HepG2 (cell line): ENCODE results near the gene ABHD12. TPM values are rescaled to one million over a fixed set of nuclear protein-coding genes. Genes with fewer than 3 reads are reported as not detected.

Experiments used
- ARNT ChIP-seq: fragments of 450-650 bp; IDR thresholded peaks from 2 replicates; pipeline ENCODE4 v1.6.1; 2017
- ATAD3A ChIP-seq: sonication (generic); formaldehyde crosslinking; IDR thresholded peaks from 2 replicates; pipeline ENCODE4 v1.4.0; 2020; ENCODE audit warnings: missing genetic modification reagents
- CSRNP1 ChIP-seq: sonication (generic); formaldehyde crosslinking; IDR thresholded peaks from 2 replicates; pipeline ENCODE4 v1.8.1; 2023; ENCODE audit warnings: mild to moderate bottlenecking, missing genetic modification reagents
- FOSL1 ChIP-seq: sonication (generic); formaldehyde crosslinking; IDR thresholded peaks from 2 replicates; pipeline ENCODE4 v1.9.0; 2021; ENCODE audit warnings: missing genetic modification reagents, borderline replicate concordance
- FOXO1 ChIP-seq: sonication (generic); formaldehyde crosslinking; IDR thresholded peaks from 2 replicates; pipeline ENCODE4 v1.4.0; 2020; ENCODE audit warnings: missing genetic modification reagents
- GLI4 ChIP-seq: sonication (generic); formaldehyde crosslinking; IDR thresholded peaks from 2 replicates; pipeline ENCODE4 v1.5.1; 2020; ENCODE audit warnings: missing genetic modification reagents, mild to moderate bottlenecking, moderate library complexity, borderline replicate concordance
- MTA3 ChIP-seq: sonication (generic); formaldehyde crosslinking; IDR thresholded peaks from 2 replicates; pipeline ENCODE4 v1.4.0; 2020; ENCODE audit warnings: missing genetic modification reagents
- NR2F1 ChIP-seq, 2 experiments: fragments of 450-650 bp in 1 of 2; formaldehyde crosslinking in 1 of 2; IDR thresholded peaks; 2 replicates each; pipeline versions ENCODE4 v1.5.0 to v1.6.1; 2016 to 2020; ENCODE audit warnings: mild to moderate bottlenecking in 1 of 2, missing compliant biosample characterization in 1 of 2, missing genetic modification reagents in 1 of 2, moderate library complexity in 1 of 2
- PHF21A ChIP-seq: sonication (generic); formaldehyde crosslinking; IDR thresholded peaks from 2 replicates; pipeline ENCODE4 v1.5.0; 2020; ENCODE audit warnings: mild to moderate bottlenecking, missing genetic modification reagents
- RFX3 ChIP-seq: IDR thresholded peaks from 2 replicates; pipeline ENCODE4 v1.6.1; 2016; ENCODE audit warnings: missing biosample characterization, missing genetic modification reagents
- ZNF234 ChIP-seq: sonication (generic); formaldehyde crosslinking; conservative IDR thresholded peaks from 2 replicates; pipeline ENCODE4 v1.5.1; 2020; ENCODE audit warnings: mild to moderate bottlenecking, missing genetic modification reagents
- ZNF235 ChIP-seq: sonication (generic); formaldehyde crosslinking; IDR thresholded peaks from 2 replicates; pipeline ENCODE4 v1.8.1; 2023; ENCODE audit warnings: mild to moderate bottlenecking, missing genetic modification reagents, borderline replicate concordance
- ZNF33A ChIP-seq: sonication (generic); formaldehyde crosslinking; IDR thresholded peaks from 2 replicates; pipeline ENCODE4 v1.5.1; 2020; ENCODE audit warnings: missing genetic modification reagents, mild to moderate bottlenecking, moderate library complexity, borderline replicate concordance
- ZNF580 ChIP-seq: IDR thresholded peaks from 2 replicates; pipeline ENCODE4 v1.6.1; 2016; ENCODE audit warnings: low read depth, borderline replicate concordance
- ZSCAN29 ChIP-seq: sonication (generic); formaldehyde crosslinking; conservative IDR thresholded peaks from 2 replicates; pipeline ENCODE4 v1.4.0; 2020; ENCODE audit warnings: mild to moderate bottlenecking, missing genetic modification reagents
- polyA plus RNA-seq, 8 experiments: library from polyadenylated mRNA; depleted of rRNA in 3 of 8; stranded (reverse) in 7 of 8; unstranded in 1 of 8; fragments of >200 nt; fragmentation: Illumina TruSeq in 4 of 8; extraction: Trizol in 4 of 8; gene quantifications; 2 replicates each; pipeline versions ENCODE4 v1.2.1 to v1.2.3, GENCODE V29; 2011 to 2016; ENCODE audit warnings: low read depth in 4 of 8, missing spikeins in 1 of 8, mixed read lengths in 1 of 8; ENCODE audit not compliant: insufficient read depth in 1 of 8
- total RNA-seq, 5 experiments: library from RNA; depleted of rRNA; stranded (reverse); fragments of >200 nt; fragmentation: Illumina TruSeq; extraction: Trizol; gene quantifications; 2 replicates each; pipeline ENCODE4 v1.2.3, GENCODE V29; 2016; ENCODE audit warnings: low read depth in 1 of 5
- TF ChIP-seq, protein P1 (sequence below): sonication (generic); formaldehyde crosslinking; IDR thresholded peaks from 2 replicates; pipeline ENCODE4 v1.4.0; 2020; ENCODE audit warnings: missing genetic modification reagents, borderline replicate concordance
- TF ChIP-seq, protein P2 (sequence below): sonication (generic); formaldehyde crosslinking; IDR thresholded peaks from 2 replicates; pipeline ENCODE4 v1.5.0; 2020; ENCODE audit warnings: missing genetic modification reagents
- TF ChIP-seq, protein P3 (sequence below): sonication (generic); formaldehyde crosslinking; conservative IDR thresholded peaks from 2 replicates; pipeline ENCODE4 v1.8.1; 2023; ENCODE audit warnings: missing genetic modification reagents
- TF ChIP-seq, protein P4 (sequence below): fragments of 450-650 bp; IDR thresholded peaks from 2 replicates; pipeline ENCODE4 v1.6.1; 2017; ENCODE audit warnings: mild to moderate bottlenecking

Gene ABHD12
- total and polyA plus RNA-seq, 2 of the 13 experiments (the other 11 are each of a cell fraction or from before 2014, with no cell fraction given) = 23.5 to 72.1 TPM

DNA sequence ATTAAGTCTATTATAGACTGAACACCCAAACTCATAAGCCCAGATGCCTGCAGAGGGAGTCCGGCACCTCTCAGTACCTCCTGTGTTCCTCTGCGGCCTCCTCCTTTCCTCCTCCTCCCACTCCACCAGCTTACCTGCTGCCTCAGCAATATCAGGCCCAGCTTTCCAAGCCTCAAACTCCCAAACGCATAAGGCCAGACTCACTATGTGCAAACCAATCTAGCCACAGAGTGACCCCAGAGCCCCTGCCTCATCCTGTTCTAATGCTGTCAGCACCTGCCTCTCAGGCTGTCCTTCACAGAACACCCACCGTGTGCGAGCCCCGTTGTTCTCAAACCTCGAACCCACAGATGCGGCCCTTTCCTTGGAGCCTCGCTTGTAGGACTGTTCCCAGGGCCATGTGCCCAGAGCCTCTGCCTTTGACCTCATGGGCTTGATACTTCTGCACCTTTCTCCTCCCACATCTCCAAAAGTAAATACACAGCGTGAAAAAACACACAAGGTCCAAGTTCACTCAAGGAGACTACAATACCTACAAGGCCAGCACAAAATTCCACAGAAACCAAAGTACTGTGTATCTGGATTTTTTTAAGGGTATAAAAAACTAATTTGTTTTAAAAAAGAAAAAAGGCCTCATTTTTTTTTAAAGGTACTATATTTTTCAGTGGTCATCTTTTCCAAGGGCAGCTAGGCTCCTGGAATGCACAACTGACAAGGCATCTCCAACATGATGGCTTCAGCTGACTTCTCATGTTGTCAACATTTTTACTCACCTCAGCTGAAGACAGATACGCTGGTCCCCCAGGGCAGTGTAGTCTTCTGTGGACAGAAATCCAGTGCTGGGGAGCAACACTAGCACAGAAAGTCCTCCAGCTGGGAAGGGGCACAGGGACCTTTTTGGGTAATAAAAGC lies 52.3 kb downstream of the ABHD12 start (continued):
- TF ChIP-seq, protein P1, sequence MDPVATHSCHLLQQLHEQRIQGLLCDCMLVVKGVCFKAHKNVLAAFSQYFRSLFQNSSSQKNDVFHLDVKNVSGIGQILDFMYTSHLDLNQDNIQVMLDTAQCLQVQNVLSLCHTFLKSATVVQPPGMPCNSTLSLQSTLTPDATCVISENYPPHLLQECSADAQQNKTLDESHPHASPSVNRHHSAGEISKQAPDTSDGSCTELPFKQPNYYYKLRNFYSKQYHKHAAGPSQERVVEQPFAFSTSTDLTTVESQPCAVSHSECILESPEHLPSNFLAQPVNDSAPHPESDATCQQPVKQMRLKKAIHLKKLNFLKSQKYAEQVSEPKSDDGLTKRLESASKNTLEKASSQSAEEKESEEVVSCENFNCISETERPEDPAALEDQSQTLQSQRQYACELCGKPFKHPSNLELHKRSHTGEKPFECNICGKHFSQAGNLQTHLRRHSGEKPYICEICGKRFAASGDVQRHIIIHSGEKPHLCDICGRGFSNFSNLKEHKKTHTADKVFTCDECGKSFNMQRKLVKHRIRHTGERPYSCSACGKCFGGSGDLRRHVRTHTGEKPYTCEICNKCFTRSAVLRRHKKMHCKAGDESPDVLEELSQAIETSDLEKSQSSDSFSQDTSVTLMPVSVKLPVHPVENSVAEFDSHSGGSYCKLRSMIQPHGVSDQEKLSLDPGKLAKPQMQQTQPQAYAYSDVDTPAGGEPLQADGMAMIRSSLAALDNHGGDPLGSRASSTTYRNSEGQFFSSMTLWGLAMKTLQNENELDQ (CRISPR knock-in tag) = no peak
- TF ChIP-seq ZNF234 (CRISPR knock-in tag) (no peak), ARNT (no peak), ZNF580 (peak; percentile 89; the same call in 1 of the 2 replicates), RFX3 (CRISPR knock-in tag) (no peak), PHF21A (peak; percentile 83), FOSL1 (CRISPR knock-in tag) (peak; percentile 58; the same call in 1 of the 2 replicates), MTA3 (CRISPR knock-in tag) (no peak), ZNF235 (no peak), NR2F1 (CRISPR knock-in tag; IDR thresholded peaks at IDR 0.05) (peak; percentile 86 to 90), GLI4 (peak; percentile 93), FOXO1 (peak; percentile 91), ATAD3A (no peak), CSRNP1 (CRISPR knock-in tag) (peak; percentile 87; the same call in 1 of the 2 replicates), ZSCAN29 (no peak; the same call in 1 of the 2 replicates), ZNF33A (CRISPR knock-in tag) (no peak)
- TF ChIP-seq, protein P2, sequence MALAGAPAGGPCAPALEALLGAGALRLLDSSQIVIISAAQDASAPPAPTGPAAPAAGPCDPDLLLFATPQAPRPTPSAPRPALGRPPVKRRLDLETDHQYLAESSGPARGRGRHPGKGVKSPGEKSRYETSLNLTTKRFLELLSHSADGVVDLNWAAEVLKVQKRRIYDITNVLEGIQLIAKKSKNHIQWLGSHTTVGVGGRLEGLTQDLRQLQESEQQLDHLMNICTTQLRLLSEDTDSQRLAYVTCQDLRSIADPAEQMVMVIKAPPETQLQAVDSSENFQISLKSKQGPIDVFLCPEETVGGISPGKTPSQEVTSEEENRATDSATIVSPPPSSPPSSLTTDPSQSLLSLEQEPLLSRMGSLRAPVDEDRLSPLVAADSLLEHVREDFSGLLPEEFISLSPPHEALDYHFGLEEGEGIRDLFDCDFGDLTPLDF (CRISPR knock-in tag) = no peak
- TF ChIP-seq, protein P3, sequence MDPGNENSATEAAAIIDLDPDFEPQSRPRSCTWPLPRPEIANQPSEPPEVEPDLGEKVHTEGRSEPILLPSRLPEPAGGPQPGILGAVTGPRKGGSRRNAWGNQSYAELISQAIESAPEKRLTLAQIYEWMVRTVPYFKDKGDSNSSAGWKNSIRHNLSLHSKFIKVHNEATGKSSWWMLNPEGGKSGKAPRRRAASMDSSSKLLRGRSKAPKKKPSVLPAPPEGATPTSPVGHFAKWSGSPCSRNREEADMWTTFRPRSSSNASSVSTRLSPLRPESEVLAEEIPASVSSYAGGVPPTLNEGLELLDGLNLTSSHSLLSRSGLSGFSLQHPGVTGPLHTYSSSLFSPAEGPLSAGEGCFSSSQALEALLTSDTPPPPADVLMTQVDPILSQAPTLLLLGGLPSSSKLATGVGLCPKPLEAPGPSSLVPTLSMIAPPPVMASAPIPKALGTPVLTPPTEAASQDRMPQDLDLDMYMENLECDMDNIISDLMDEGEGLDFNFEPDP (CRISPR knock-in tag) = no peak
- TF ChIP-seq, protein P4, sequence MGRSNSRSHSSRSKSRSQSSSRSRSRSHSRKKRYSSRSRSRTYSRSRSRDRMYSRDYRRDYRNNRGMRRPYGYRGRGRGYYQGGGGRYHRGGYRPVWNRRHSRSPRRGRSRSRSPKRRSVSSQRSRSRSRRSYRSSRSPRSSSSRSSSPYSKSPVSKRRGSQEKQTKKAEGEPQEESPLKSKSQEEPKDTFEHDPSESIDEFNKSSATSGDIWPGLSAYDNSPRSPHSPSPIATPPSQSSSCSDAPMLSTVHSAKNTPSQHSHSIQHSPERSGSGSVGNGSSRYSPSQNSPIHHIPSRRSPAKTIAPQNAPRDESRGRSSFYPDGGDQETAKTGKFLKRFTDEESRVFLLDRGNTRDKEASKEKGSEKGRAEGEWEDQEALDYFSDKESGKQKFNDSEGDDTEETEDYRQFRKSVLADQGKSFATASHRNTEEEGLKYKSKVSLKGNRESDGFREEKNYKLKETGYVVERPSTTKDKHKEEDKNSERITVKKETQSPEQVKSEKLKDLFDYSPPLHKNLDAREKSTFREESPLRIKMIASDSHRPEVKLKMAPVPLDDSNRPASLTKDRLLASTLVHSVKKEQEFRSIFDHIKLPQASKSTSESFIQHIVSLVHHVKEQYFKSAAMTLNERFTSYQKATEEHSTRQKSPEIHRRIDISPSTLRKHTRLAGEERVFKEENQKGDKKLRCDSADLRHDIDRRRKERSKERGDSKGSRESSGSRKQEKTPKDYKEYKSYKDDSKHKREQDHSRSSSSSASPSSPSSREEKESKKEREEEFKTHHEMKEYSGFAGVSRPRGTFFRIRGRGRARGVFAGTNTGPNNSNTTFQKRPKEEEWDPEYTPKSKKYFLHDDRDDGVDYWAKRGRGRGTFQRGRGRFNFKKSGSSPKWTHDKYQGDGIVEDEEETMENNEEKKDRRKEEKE = no peak
